Measurements from ENCODE around the gene IER5L. TPM values are rescaled to one million over a fixed set of nuclear protein-coding genes. Genes with fewer than 3 reads are reported as not detected.

The IER5L gene
- total RNA-seq, 1 experiment from 2014 or later: 4.6 TPM

GRCh38 chr9:129151469-129151868 is 26.6 kb downstream of the IER5L start (continued):
- TF ChIP-seq HMGXB4 (CRISPR knock-in tag; IDR thresholded peaks at IDR 0.05): no peak
- TF ChIP-seq ZNF512 (CRISPR knock-in tag; IDR thresholded peaks at IDR 0.05; ENCODE audit: borderline replicate concordance): no peak

- no peak for ATAC-seq
- H3K4me1 Mint-ChIP-seq: peaks cover 14% of the 10 kb centered on the region
- CTCF ChIA-PET: interaction anchor here (1.2 to 2.0 kb wide), 3 partner anchors 8 to 19 kb away, joined by 4 to 12 read pairs (median 4); no protein-coding TSS in a partner anchor
These were observed 27.3 kb downstream of the IER5L start for GRCh38 chr9:129150672-129151211.

GRCh38 chr9:129150122-129150521 is 27.9 kb downstream of the IER5L start:
- Mint-ChIP-seq H3K9me3 (no peaks in the 10 kb centered on the region), H3K27me3 (ENCODE audit: low read depth) (no peaks in the 10 kb centered on the region), H3K27ac (no peak overlapping the region), H3K36me3 (peaks cover 4% of the 10 kb centered on the region; the same call in 1 of the 2 replicates), H3K4me3 (no peak overlapping the region), H3K4me1 (peaks cover 20% of the 10 kb centered on the region)
- ChIA-PET POLR2A (no interaction called here), CTCF (no interaction called here)
- DNase-seq (ENCODE audit: low spot score) (no peak), ATAC-seq (no peak)
- no peak for TF ChIP-seq SMAD4 (CRISPR knock-in tag; IDR thresholded peaks at IDR 0.05)
- no peak for TF ChIP-seq NR3C1 (CRISPR knock-in tag; conservative IDR thresholded peaks at IDR 0.05; ENCODE audit: low read depth)
- TF ChIP-seq EMX1 (CRISPR knock-in tag; IDR thresholded peaks at IDR 0.05): no peak
- TF ChIP-seq SP1 (CRISPR knock-in tag; conservative IDR thresholded peaks at IDR 0.05): no peak
- TF ChIP-seq ZNF219 (CRISPR knock-in tag; IDR thresholded peaks at IDR 0.05; ENCODE audit: borderline replicate concordance): no peak
- TF ChIP-seq NFATC4 (CRISPR knock-in tag; IDR thresholded peaks at IDR 0.05): no peak
- no peak for TF ChIP-seq ZNF416 (CRISPR knock-in tag; IDR thresholded peaks at IDR 0.05)
- no peak for TF ChIP-seq IRF1 (CRISPR knock-in tag; IDR thresholded peaks at IDR 0.05)
- TF ChIP-seq TP53 (CRISPR knock-in tag; IDR thresholded peaks at IDR 0.05): no peak
- no peak for TF ChIP-seq FOXP1 (CRISPR knock-in tag; IDR thresholded peaks at IDR 0.05; ENCODE audit: borderline replicate concordance)

More at GRCh38 chr9:129150672-129151211, 27.3 kb downstream of the IER5L start:
- H3K4me3 Mint-ChIP-seq: no peak overlapping the region
- no peak overlapping the region for H3K27ac Mint-ChIP-seq
- H3K27me3 Mint-ChIP-seq (ENCODE audit: low read depth): no peaks in the 10 kb centered on the region
- no peaks in the 10 kb centered on the region for H3K9me3 Mint-ChIP-seq
- peaks cover 9% of the 10 kb centered on the region; the same call in 1 of the 2 replicates for H3K36me3 Mint-ChIP-seq
- DNase-seq (ENCODE audit: low spot score): no peak
- POLR2A ChIA-PET: no interaction called here
- TF ChIP-seq ZNF423 (CRISPR knock-in tag; IDR thresholded peaks at IDR 0.05) (no peak), NR3C1 (CRISPR knock-in tag; conservative IDR thresholded peaks at IDR 0.05; ENCODE audit: low read depth) (no peak), IRF1 (CRISPR knock-in tag; IDR thresholded peaks at IDR 0.05) (no peak), ATF1 (CRISPR knock-in tag; IDR thresholded peaks at IDR 0.05) (no peak), ETV6 (CRISPR knock-in tag; IDR thresholded peaks at IDR 0.05) (no peak), OVOL2 (CRISPR knock-in tag; IDR thresholded peaks at IDR 0.05; ENCODE audit: borderline replicate concordance) (no peak), PREB (CRISPR knock-in tag; IDR thresholded peaks at IDR 0.05; ENCODE audit: borderline replicate concordance) (no peak), ZNF396 (CRISPR knock-in tag; IDR thresholded peaks at IDR 0.05; ENCODE audit: borderline replicate concordance) (no peak), GTF2I (CRISPR knock-in tag; conservative IDR thresholded peaks at IDR 0.05) (no peak)
